Left lung (tissue), 10 donors: Measurements from ENCODE around the gene TTC22. TPM values are rescaled to one million over a fixed set of nuclear protein-coding genes. Genes with fewer than 3 reads are reported as not detected.

Experiments used
- ATAC-seq: fragments of 200-7000 bp; cut with Tn5 transposase; one replicate; pipeline ENCODE4 v1.9.1; 2020; ENCODE audit warnings: moderate library complexity
- DNase-seq, 4 donors: peaks; one replicate each; pipeline ENCODE4 v3.0.0-alpha.2; 2013 to 2020
- H3K27ac ChIP-seq, 2 donors: fragments of 200-600 bp; sonication (generic) in 1 of 2; one replicate each; pipeline versions ENCODE4 v1.5.0 to v1.8.0; 2020 to 2021
- H3K27me3 ChIP-seq, 2 donors: fragments of 200-600 bp; sonication (generic) in 1 of 2; one replicate each; pipeline versions ENCODE4 v1.5.0 to v1.8.0; 2020 to 2021
- H3K36me3 ChIP-seq, 2 donors: fragments of 200-600 bp; sonication (generic) in 1 of 2; one replicate each; pipeline versions ENCODE4 v1.5.0 to v1.8.0; 2020 to 2021
- H3K4me1 ChIP-seq, 2 donors: fragments of 200-600 bp; one replicate each; pipeline ENCODE4 v1.8.0; 2021
- H3K4me3 ChIP-seq, 2 donors: fragments of 200-600 bp; sonication (generic) in 1 of 2; one replicate each; pipeline versions ENCODE4 v1.5.0 to v1.8.0; 2020 to 2021; ENCODE audit warnings: mild to moderate bottlenecking in 1 of 2
- H3K9me3 ChIP-seq, 2 donors: fragments of 200-600 bp; sonication (generic) in 1 of 2; one replicate each; pipeline versions ENCODE4 v1.5.0 to v1.8.0; 2020 to 2021
- intact Hi-C, 2 donors: fragments of 100-400 bp; cut with DNase I; formaldehyde crosslinking; loops; one replicate each; pipeline versions ENCODE4 v1.11.2 to v1.14.2; 2022
- polyA plus RNA-seq, 6 donors: library from polyadenylated mRNA; unstranded; fragments of 120-200 nt; gene quantifications; one replicate each; pipeline ENCODE4 v1.2.1, GENCODE V29; 2013; ENCODE audit not compliant: insufficient read length in 6 of 6
- total RNA-seq, 2 donors: library from RNA; stranded (reverse); fragmentation: NEBNext Ultra II Directional; extraction: Animal tissue kit (Norgen Biotek cat#: 25700); gene quantifications; one replicate each; pipeline ENCODE4 v1.2.1, GENCODE V29; 2021
- TF ChIP-seq, protein P1 (sequence below), 2 donors: fragments of 200-600 bp; sonication (generic) in 1 of 2; IDR thresholded peaks; one replicate each; pipeline versions ENCODE4 v1.5.0 to v1.8.0; 2021; ENCODE audit warnings: antibody characterized with exemption in 2 of 2
- donor health status: DM: no; HTN: yes; CAD: no.
- donor health status: DM: no; HTN: no; CAD: no.

The TTC22 gene
- total and polyA plus RNA-seq, 8 donors = 2.9 to 7.7 (median 4.2) TPM

DNA sequence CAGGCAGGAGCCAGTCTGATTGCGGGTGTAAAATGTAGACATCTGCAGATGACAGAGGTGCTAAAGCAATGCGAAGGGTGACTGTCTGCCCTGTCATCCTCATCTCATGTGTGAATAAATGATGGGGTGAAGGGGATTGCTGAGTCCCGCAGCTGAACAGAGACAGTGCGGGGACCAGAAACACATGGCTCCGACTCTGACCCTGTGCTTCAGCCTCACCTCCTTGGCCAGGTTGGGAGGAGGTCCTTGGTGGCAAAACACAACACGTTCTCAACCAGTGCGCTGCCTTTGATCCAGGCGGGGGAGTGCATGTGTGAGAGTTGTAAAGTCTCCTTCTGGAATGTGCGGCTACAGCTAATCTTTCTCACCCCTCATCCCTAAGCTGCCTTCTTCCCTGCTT, 32.0 kb upstream of the TTC22 start:
- H3K4me3 ChIP-seq = no peak overlapping the region
- H3K27me3 ChIP-seq = no peaks in the 10 kb centered on the region
- no peaks in the 10 kb centered on the region for H3K4me1 ChIP-seq
- ATAC-seq = no peak
- H3K27ac ChIP-seq = no peak overlapping the region
- H3K9me3 ChIP-seq = peaks cover 0 to 21% of the 10 kb centered on the region in 2 donors
- H3K36me3 ChIP-seq = no peaks in the 10 kb centered on the region
- TF ChIP-seq, protein P1, sequence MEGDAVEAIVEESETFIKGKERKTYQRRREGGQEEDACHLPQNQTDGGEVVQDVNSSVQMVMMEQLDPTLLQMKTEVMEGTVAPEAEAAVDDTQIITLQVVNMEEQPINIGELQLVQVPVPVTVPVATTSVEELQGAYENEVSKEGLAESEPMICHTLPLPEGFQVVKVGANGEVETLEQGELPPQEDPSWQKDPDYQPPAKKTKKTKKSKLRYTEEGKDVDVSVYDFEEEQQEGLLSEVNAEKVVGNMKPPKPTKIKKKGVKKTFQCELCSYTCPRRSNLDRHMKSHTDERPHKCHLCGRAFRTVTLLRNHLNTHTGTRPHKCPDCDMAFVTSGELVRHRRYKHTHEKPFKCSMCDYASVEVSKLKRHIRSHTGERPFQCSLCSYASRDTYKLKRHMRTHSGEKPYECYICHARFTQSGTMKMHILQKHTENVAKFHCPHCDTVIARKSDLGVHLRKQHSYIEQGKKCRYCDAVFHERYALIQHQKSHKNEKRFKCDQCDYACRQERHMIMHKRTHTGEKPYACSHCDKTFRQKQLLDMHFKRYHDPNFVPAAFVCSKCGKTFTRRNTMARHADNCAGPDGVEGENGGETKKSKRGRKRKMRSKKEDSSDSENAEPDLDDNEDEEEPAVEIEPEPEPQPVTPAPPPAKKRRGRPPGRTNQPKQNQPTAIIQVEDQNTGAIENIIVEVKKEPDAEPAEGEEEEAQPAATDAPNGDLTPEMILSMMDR (IDR thresholded peaks at IDR 0.05) = no peak
- intact Hi-C loops = no loop called here
- DNase-seq = no peak

DNA sequence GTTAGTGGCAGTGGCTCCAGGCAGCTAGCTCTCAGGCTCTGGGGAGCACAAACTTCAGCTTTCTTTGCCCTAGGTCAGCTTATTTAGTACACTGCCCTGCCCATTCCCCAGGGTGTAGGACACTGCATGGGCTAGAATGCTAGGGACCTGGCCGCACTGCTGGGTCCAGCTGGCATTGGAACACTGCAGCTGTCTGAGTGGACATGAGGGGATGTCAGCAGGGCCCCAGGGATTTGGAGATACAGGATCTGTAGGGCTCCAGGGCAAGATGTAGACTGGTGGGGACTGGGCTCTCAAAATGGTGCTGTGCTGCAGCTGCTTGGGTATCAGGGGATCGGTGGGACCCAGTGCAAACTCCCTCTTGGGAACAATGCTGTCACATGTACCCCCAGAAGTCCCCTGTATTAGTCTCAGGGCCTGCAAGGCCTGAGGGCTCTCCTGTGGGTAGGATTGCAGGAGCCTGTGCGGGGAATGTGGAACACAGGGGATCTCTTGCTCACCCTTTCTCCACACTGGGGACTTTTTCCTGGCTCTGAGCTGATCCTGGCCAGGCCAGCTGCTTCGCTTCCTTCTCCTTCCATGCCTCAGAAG, 25.2 kb upstream of the TTC22 start:
- DNase-seq = no peak
- no peak for ATAC-seq
- Histone ChIP-seq H3K9me3 (peaks cover 0 to 42% of the 10 kb centered on the region in 2 donors), H3K27me3 (no peaks in the 10 kb centered on the region), H3K4me1 (no peaks in the 10 kb centered on the region), H3K4me3 (no peak overlapping the region), H3K36me3 (no peaks in the 10 kb centered on the region), H3K27ac (no peak overlapping the region)
- intact Hi-C loops = no loop called here
- TF ChIP-seq, protein P1 (IDR thresholded peaks at IDR 0.05) = no peak

- no peak overlapping the region for H3K4me3 ChIP-seq
- intact Hi-C loops = no loop called here
Measured at GRCh38 chr1:54825696-54826095, 24.6 kb upstream of the TTC22 start.

GRCh38 chr1:54823670-54824069, 22.5 kb upstream of the TTC22 start:
- TF ChIP-seq, protein P1 (IDR thresholded peaks at IDR 0.05) = no peak
- DNase-seq (no peak), ATAC-seq (no peak)
- no peaks in the 10 kb centered on the region for H3K36me3 ChIP-seq
- H3K27me3 ChIP-seq = no peaks in the 10 kb centered on the region
- H3K9me3 ChIP-seq = peaks cover 0 to 32% of the 10 kb centered on the region in 2 donors
- no peak overlapping the region for H3K27ac ChIP-seq
- intact Hi-C loops = no loop called here
- H3K4me3 ChIP-seq = no peak overlapping the region
- no peaks in the 10 kb centered on the region for H3K4me1 ChIP-seq

More at GRCh38 chr1:54825696-54826095, 24.6 kb upstream of the TTC22 start:
- no peak for ATAC-seq
- TF ChIP-seq, protein P1 (IDR thresholded peaks at IDR 0.05) = no peak
- Histone ChIP-seq H3K4me1 (no peaks in the 10 kb centered on the region), H3K27ac (no peak overlapping the region), H3K9me3 (peaks cover 0 to 36% of the 10 kb centered on the region in 2 donors), H3K27me3 (no peaks in the 10 kb centered on the region), H3K36me3 (no peaks in the 10 kb centered on the region)
- no peak for DNase-seq

GRCh38 chr1:54819733-54820132, 18.6 kb upstream of the TTC22 start:
- H3K27ac ChIP-seq = no peak overlapping the region
- peaks cover 0 to 11% of the 10 kb centered on the region in 2 donors for H3K9me3 ChIP-seq
- DNase-seq (no peak), ATAC-seq (no peak)
- H3K27me3 ChIP-seq = peaks cover 0 to 4% of the 10 kb centered on the region in 2 donors
- no peaks in the 10 kb centered on the region for H3K36me3 ChIP-seq
- no peaks in the 10 kb centered on the region for H3K4me1 ChIP-seq
- intact Hi-C loops = loop anchor here in 1 of 2 donors (10.0 kb wide), 1 partner anchor 145 kb away; no protein-coding TSS in a partner anchor
- TF ChIP-seq, protein P1 (IDR thresholded peaks at IDR 0.05) = no peak
- H3K4me3 ChIP-seq = no peak overlapping the region
